ENCODE data around the gene VPS11. TPM values are rescaled to one million over a fixed set of nuclear protein-coding genes. Genes with fewer than 3 reads are reported as not detected.

VPS11 gene
- 11.2 to 13.2 TPM (median 11.8 TPM) in 5 replicates for total RNA-seq (2022; extraction: Qiagen RNA extraction; ENCODE audit: low read depth)

GRCh38 chr11:119067371-119068222 lies at the start of gene VPS11:
Gene VPS11, plus strand, starts transcription at chr11:119067818. Its CDS starts 6 bp downstream, at chr11:119067824.

GRCh38 chr11:119018074-119018938 lies 49.3 kb upstream of the VPS11 start, which contains the start of the genes RPS25 and TRAPPC4:
Gene RPS25, minus strand, starts transcription at chr11:119018343. Its CDS starts 59 bp downstream, at chr11:119018284.
Gene TRAPPC4, plus strand, starts transcription at chr11:119018766. Its CDS starts 30 bp downstream, at chr11:119018796.

GRCh38 chr11:119030329-119031047 lies 37.1 kb upstream of the VPS11 start, which contains the start of gene SLC37A4:
Gene SLC37A4, minus strand, starts transcription at chr11:119030877.

GRCh38 chr11:119057000-119057769 lies 10.4 kb upstream of the VPS11 start, which contains the start of gene HYOU1:
Gene HYOU1, minus strand, starts transcription at chr11:119057205. Its CDS starts 1,045 bp downstream, at chr11:119056160.

DNA sequence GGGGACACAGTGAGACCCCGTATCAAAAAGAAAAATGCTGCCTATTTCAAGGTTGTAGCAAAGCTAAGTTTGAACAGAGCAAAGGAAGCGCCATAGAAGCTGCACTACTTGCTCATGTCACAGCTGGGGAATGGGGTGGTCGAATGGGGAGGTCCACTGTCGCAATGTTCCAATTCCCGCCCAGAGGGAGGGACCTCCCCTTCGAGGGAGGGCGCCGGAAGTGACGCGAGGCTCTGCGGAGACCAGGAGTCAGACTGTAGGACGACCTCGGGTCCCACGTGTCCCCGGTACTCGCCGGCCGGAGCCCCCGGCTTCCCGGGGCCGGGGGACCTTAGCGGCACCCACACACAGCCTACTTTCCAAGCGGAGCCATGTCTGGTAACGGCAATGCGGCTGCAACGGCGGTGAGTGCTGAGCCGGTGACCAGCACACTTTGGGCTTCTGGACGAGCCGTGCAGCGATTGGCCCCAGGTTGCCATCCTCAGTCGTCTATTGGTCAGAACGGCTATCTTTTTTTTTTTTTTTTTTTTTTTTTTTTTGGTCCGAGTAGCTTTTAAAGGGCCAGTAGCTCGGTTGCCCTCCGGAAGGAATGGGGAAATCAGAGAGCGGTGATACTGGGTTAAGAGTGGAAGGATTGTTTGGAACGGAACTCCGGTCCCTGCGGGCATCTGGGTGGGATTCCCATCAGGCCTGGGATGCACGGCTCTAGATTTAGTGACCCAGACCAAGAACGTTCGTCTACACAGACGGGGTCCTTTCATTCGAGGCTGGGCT lies 17.2 kb downstream of the VPS11 start, which contains the start of gene HMBS:
HMBS (plus strand) TSS at position 219 of the 774 bp plus-strand sequence; CDS start at position 372, 153 bp downstream.

GRCh38 chr11:119101759-119102423 lies 34.3 kb downstream of the VPS11 start, which contains the start of gene DPAGT1:
Gene DPAGT1, minus strand, starts transcription at chr11:119101853. Its CDS starts 198 bp downstream, at chr11:119101655.

DNA sequence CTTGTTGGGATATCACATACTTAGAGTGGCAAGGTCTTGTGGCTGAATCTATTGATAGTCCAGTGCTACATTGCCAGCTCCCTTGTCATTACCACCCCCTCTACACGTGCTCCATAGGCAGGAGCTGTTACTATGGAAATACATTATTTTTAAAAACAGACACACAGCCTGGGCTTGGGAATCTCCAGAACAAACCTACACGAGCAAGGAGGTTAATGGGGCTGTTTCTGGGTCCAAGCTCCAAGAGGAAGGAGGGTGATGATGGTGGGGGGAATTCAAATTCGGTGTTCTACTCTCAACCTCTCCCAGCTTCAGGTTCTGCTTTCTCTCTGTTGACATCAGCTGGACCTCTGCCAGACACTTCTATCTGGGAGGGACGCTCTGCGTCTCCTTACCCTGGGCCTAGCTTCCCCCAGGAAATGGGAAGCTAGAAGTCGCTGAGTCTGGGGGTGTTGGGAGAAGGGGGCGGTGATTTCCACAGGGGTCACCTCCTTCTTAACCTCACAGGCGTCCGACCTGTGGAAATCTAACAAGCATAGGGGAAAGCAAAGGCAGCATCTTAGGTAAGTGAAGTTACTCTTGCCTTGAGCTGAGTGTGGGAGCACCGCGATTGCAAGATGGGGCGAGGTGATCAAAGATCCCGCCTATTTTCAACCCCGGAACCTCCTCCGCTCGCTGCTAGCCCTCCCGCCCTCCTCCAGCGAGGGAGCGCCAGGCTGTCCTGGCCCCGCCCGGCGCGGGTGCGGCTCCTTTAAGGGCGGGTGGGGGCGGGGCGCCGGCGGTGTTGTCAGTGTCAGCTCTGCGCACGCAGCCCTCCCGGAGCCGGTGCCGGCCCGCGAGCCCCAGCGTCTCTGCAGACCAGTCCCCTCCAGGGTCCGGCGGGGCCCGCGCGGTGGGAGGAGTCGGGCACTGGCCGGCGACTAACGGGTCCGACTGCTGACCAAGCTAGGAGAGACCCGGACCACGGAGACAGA lies 39.2 kb downstream of the VPS11 start, which contains the start of gene C2CD2L:
C2CD2L (plus strand) TSS at position 781 of the 974 bp plus-strand sequence. CDS start 398 bp downstream, outside the sequence.

DNA sequence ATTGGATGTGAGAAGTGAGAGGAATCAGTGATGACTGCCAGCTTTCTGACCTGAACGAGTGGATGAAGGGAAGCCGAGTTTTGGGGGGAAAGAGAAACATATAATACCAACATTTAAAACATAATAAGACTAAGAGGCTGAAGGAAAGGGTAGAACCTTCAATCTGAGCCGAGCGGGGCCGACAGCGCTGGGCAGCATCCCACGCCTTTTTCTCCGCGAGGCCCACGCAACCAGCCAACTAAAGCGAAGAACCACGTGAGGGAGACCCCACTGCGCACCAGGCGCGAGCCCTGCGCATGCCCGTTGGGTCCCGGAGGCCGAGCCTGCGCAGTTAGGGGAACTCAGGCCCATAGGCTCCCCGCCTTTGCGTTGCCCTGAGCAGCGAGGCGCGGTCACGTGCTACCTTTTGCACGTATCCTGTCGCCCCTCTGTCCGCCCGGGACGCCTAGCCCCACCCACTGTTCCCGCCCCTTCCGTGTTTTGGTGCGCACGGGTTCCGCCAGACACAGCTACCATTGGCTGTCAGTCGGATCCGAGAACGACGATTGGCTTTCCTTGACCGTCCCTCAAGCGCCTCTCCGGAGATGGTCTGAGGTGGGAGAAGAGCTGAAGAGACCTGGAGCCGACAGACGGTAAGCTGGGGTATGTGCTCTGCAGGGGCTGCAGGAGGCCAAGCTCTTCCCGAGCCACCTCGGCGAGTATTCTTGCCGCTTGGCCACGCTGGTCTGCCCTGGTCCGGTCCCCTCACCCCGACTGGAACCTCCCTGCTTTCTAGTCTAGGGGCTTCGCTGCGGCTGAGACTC lies 53.6 kb downstream of the VPS11 start, which contains the start of gene HINFP:
HINFP (plus strand) TSS at position 573 of the 803 bp plus-strand sequence. CDS start 5,365 bp downstream, outside the sequence.

Other genes with a start within 250 kb of the VPS11 start
- gene CXCR5, start 183.9 kb upstream of the VPS11 start, total RNA-seq (2022; extraction: Qiagen RNA extraction; ENCODE audit: low read depth), result 0.06 to 0.26 TPM (median 0.14 TPM) in 5 replicates
- 126 to 208 TPM (median 188 TPM) in 5 replicates for gene BCL9L, start 141.9 kb upstream of the VPS11 start, total RNA-seq (2022; extraction: Qiagen RNA extraction; ENCODE audit: low read depth)
- gene UPK2, start 111.5 kb upstream of the VPS11 start, total RNA-seq (2022; extraction: Qiagen RNA extraction; ENCODE audit: low read depth), result 0.41 to 1.1 TPM (median 0.70 TPM) in 5 replicates
- not detected in 5 replicates for gene FOXR1, start 96.1 kb upstream of the VPS11 start, total RNA-seq (2022; extraction: Qiagen RNA extraction; ENCODE audit: low read depth)
- 10.7 to 16.4 TPM (median 12.1 TPM) in 5 replicates for gene CENATAC, start 69.7 kb upstream of the VPS11 start, total RNA-seq (2022; extraction: Qiagen RNA extraction; ENCODE audit: low read depth)
- 809 to 1,089 TPM (median 832 TPM) in 5 replicates for gene RPS25, start 49.5 kb upstream of the VPS11 start, total RNA-seq (2022; extraction: Qiagen RNA extraction; ENCODE audit: low read depth)
- 57.3 to 62.5 TPM (median 60.8 TPM) in 5 replicates for gene TRAPPC4, start 49.1 kb upstream of the VPS11 start, total RNA-seq (2022; extraction: Qiagen RNA extraction; ENCODE audit: low read depth)
- gene SLC37A4, start 36.9 kb upstream of the VPS11 start, total RNA-seq (2022; extraction: Qiagen RNA extraction; ENCODE audit: low read depth), result 10.4 to 12.9 TPM (median 12.2 TPM) in 5 replicates
- 40.5 to 46.9 TPM (median 45.4 TPM) in 5 replicates for gene HYOU1, start 10.6 kb upstream of the VPS11 start, total RNA-seq (2022; extraction: Qiagen RNA extraction; ENCODE audit: low read depth)
- 46.9 to 53.3 TPM (median 50.0 TPM) in 5 replicates for gene HMBS, start 17.1 kb downstream of the VPS11 start, total RNA-seq (2022; extraction: Qiagen RNA extraction; ENCODE audit: low read depth)
- 34.8 to 40.4 TPM (median 38.9 TPM) in 5 replicates for gene DPAGT1, start 34.0 kb downstream of the VPS11 start, total RNA-seq (2022; extraction: Qiagen RNA extraction; ENCODE audit: low read depth)
- gene C2CD2L, start 39.5 kb downstream of the VPS11 start, total RNA-seq (2022; extraction: Qiagen RNA extraction; ENCODE audit: low read depth), result 3.1 to 5.6 TPM (median 5.4 TPM) in 5 replicates
- 8.1 to 11.2 TPM (median 10.1 TPM) in 5 replicates for gene HINFP, start 53.8 kb downstream of the VPS11 start, total RNA-seq (2022; extraction: Qiagen RNA extraction; ENCODE audit: low read depth)
- gene ABCG4, start 81.2 kb downstream of the VPS11 start, total RNA-seq (2022; extraction: Qiagen RNA extraction; ENCODE audit: low read depth), result 0.24 to 0.37 TPM (median 0.30 TPM) in 5 replicates
- 9.2 to 11.5 TPM (median 10.2 TPM) in 5 replicates for gene NLRX1, start 100.9 kb downstream of the VPS11 start, total RNA-seq (2022; extraction: Qiagen RNA extraction; ENCODE audit: low read depth)
- gene NHERF4, start 117.7 kb downstream of the VPS11 start, total RNA-seq (2022; extraction: Qiagen RNA extraction; ENCODE audit: low read depth), result 0.08 to 0.34 TPM (median 0.30 TPM) in 3 of 5 replicates, not detected in the others
- gene CBL, start 138.5 kb downstream of the VPS11 start, total RNA-seq (2022; extraction: Qiagen RNA extraction; ENCODE audit: low read depth), result 5.4 to 9.4 TPM (median 8.4 TPM) in 5 replicates
- gene MCAM, start 249.3 kb downstream of the VPS11 start, total RNA-seq (2022; extraction: Qiagen RNA extraction; ENCODE audit: low read depth), result 9.2 to 12.5 TPM (median 11.6 TPM) in 5 replicates